ENCODE data around the gene P2RY6. TPM values are rescaled to one million over a fixed set of nuclear protein-coding genes. Genes with fewer than 3 reads are reported as not detected.

The P2RY6 gene
- total RNA-seq, 2 experiments from 2014 or later, result not detected

DNA sequence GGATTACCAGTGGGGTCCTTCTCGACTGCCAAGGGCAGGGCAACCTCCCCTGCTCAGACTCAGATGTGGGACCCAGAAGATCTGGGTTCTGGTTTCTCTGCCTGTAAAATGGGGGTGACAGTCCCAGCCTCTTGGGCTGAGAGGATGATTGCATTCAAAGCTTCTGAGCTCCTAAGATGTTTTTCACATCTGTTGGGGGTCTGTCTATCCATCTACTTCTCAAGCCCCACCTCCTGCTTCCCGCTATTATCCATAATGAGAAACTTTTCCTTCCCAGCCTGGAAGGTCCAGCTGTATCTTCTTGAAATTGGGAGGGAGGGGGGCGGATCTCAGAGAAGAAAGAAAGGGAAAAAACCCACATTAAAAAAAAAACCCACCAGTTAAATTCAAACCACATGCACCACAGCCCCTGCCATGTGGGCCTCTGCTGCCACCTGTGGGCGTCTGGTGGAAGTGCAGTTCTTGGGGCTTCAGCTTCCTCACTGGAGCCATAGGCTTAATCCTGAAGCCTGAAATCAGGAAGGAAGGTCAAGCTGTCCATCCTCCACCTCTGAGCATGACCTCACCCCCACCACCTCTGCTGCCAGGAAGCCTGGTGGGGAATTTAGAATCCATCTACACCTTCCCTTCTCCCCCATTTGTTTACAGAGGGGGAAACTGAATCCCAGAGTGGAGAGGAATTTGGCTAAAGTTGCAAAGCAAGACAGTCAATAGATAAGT is 63.2 kb downstream of the P2RY6 start:
- CTCF ChIA-PET, result interaction anchor here (0.6 to 4.3 kb wide), 20 partner anchors 12 to 1494 kb away, joined by 3 to 34 read pairs (median 7); no protein-coding TSS in a partner anchor

DNA sequence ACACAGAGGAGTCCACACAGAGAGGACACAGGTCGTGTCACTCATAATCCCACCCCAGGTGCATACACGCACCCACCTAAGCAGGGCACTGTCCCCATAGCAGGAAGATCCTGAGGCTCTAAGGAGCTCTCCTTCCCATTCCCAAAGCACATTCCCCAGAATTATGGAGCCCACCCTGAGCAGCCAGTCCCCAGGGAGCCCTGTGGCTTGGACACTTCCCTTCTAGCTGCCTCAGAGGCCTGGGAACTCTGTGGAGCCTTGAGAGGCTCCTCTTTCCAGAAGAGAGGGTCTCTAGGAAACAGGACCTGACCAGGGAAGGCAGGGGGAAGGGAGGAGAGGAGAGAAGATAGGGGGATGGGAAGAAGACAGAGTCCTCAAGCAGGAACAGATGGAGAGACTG is 65.7 kb downstream of the P2RY6 start:
- no peaks in the 10 kb centered on the region for H3K36me3 Mint-ChIP-seq (ENCODE audit: low read depth)
- H3K27me3 Mint-ChIP-seq, result no peaks in the 10 kb centered on the region
- CTCF ChIA-PET, result interaction anchor here (0.6 to 4.3 kb wide), 6 partner anchors 13 to 528 kb away, joined by 3 to 34 read pairs (median 6); no protein-coding TSS in a partner anchor
- no peaks in the 10 kb centered on the region for H3K4me1 Mint-ChIP-seq
- DNase-seq, result no peak
- H3K9me3 Mint-ChIP-seq, result no peaks in the 10 kb centered on the region
- POLR2A ChIA-PET, result no interaction called here
- no peak overlapping the region for H3K27ac Mint-ChIP-seq
- no peak overlapping the region for H3K4me3 Mint-ChIP-seq

More for the DNA sequence above, 63.2 kb downstream of the P2RY6 start:
- no peaks in the 10 kb centered on the region for H3K4me1 Mint-ChIP-seq
- H3K4me3 Mint-ChIP-seq, result no peak overlapping the region
- H3K36me3 Mint-ChIP-seq (ENCODE audit: low read depth), result no peaks in the 10 kb centered on the region
- POLR2A ChIA-PET, result no interaction called here
- no peaks in the 10 kb centered on the region for H3K27me3 Mint-ChIP-seq
- no peak overlapping the region for H3K27ac Mint-ChIP-seq
- peak; percentile 78 for DNase-seq
- H3K9me3 Mint-ChIP-seq, result no peaks in the 10 kb centered on the region

DNA sequence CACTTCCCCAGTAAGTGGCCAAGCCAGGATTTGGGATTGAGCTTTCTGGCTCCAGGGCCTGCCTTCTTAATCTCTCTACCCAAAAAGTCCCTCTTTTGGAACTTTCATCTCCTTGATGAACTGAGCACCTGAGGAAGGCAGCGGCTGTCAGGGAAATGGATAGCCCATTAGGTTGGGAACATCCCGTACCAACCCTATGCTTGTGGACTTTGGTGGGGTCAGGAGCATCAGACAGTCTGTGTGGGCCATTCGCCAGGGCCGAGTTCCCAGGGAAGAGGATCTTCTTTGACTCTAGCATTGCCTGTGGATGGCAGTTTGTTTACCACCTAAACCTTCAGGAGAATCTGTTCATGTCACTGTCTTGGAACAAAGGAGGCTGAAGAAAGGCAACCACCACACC is 66.1 kb downstream of the P2RY6 start:
- Mint-ChIP-seq H3K9me3 (no peaks in the 10 kb centered on the region), H3K36me3 (ENCODE audit: low read depth) (no peaks in the 10 kb centered on the region), H3K4me1 (no peaks in the 10 kb centered on the region), H3K27me3 (no peaks in the 10 kb centered on the region), H3K27ac (no peak overlapping the region), H3K4me3 (no peak overlapping the region)
- ChIA-PET POLR2A (no interaction called here), CTCF (interaction anchor here (0.6 to 4.3 kb wide), 3 partner anchors 12 to 528 kb away, joined by 3 to 34 read pairs (median 3); no protein-coding TSS in a partner anchor)
- no peak for DNase-seq

DNA sequence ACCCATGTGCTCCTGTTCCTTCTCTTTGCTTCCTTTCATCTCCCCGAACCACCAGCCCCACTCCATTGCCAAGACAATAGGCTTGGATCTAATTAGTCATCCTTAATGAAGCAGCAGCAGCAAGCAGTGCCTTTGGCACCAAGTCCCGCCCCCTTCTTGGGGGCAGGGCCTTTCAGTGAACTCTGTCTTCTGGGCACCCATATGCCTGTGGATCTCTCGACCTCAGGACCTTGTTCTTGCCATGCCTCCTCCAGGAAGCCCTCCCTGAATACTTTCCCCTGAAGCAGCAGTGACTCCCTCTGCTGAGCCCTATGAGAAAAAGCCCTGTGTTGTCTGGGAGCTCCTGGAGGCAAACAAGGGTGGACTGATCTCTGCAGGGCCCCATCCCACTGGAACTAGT is 68.0 kb downstream of the P2RY6 start:
- H3K9me3 Mint-ChIP-seq, result no peaks in the 10 kb centered on the region
- no peaks in the 10 kb centered on the region for H3K27me3 Mint-ChIP-seq
- CTCF ChIA-PET, result interaction anchor here (3.3 kb wide), 1 partner anchor 11 kb away, joined by 29 read pairs; no protein-coding TSS in a partner anchor
- POLR2A ChIA-PET, result no interaction called here
- H3K27ac Mint-ChIP-seq, result no peak overlapping the region
- no peak for DNase-seq
- no peaks in the 10 kb centered on the region for H3K4me1 Mint-ChIP-seq
- H3K36me3 Mint-ChIP-seq (ENCODE audit: low read depth), result no peaks in the 10 kb centered on the region
- H3K4me3 Mint-ChIP-seq, result no peak overlapping the region

DNA sequence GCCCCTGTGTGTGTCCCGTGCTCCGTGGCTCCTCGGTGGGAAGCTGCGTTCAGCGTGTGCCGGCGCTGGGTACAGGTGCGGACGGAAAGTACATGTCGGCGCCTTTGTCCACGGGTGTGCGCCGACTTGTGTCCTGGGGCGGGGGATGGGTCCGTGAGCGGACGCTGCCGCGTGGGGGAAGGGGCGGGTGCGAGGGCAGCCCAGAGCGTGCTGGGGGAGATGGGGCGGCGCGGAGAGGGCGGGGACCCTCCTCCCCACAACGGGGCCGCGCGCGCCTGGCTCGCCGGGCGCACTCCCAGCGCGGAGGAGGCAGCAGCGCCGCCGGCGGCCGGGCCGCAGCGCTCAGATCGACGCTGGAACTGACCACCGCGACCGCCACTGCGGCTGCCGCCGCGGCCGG is 70.5 kb downstream of the P2RY6 start:
- no peak overlapping the region for H3K27ac Mint-ChIP-seq
- no peak for DNase-seq
- H3K4me3 Mint-ChIP-seq, result no peak overlapping the region
- ChIA-PET POLR2A (no interaction called here), CTCF (interaction anchor here (1.5 to 3.3 kb wide), 2 partner anchors 9 to 36 kb away, joined by 3 to 29 read pairs; no protein-coding TSS in a partner anchor)
- no peaks in the 10 kb centered on the region for H3K4me1 Mint-ChIP-seq
- H3K9me3 Mint-ChIP-seq, result no peaks in the 10 kb centered on the region
- no peaks in the 10 kb centered on the region for H3K27me3 Mint-ChIP-seq
- H3K36me3 Mint-ChIP-seq (ENCODE audit: low read depth), result no peaks in the 10 kb centered on the region

DNA sequence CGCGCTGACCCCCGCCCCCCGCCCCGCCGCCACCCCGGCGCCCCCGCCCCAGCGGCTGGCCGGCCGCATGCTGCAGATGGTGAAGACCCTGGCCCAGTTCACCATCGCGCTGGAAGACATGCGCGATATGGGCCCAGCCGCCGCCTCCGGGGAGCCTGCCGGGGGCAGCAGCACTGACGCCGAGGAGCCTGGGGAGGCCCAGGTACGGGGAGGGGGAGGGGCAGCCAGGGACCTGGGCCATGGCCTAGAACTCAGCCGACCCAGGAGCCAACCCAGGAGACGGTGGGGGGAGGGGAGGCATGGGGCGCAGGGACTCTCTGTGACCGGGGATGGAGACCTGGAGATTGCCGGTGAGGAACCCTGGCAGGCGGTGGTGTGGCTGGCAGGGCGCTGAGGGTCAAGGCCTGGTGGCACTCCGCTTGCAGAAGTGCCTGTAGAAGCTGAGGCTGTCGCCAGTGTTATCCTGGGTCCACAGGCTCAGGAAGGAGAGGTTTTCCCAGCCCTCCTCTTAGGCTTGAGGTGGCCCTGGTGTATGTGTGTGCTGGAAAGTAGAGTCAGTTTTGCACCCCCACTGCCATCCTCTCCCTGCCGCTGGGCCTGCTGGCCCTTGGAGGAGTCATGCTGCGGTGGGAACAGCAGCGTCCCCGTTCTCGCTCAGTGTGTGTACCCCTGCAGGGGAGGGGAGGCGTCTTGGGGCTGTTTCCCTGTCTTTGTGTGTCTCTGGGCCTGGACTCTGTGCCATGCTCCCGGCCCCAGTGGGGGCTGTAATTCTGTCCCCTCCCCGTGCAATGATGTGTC is 71.1 kb downstream of the P2RY6 start:
- Mint-ChIP-seq H3K4me3 (no peak overlapping the region), H3K9me3 (no peaks in the 10 kb centered on the region), H3K27me3 (no peaks in the 10 kb centered on the region), H3K36me3 (ENCODE audit: low read depth) (no peaks in the 10 kb centered on the region), H3K4me1 (no peaks in the 10 kb centered on the region), H3K27ac (no peak overlapping the region)
- POLR2A ChIA-PET, result no interaction called here
- CTCF ChIA-PET, result interaction anchor here (0.7 to 3.3 kb wide), 2 partner anchors 8 to 71 kb away, joined by 3 to 29 read pairs; no protein-coding TSS in a partner anchor
- no peak for DNase-seq

DNA sequence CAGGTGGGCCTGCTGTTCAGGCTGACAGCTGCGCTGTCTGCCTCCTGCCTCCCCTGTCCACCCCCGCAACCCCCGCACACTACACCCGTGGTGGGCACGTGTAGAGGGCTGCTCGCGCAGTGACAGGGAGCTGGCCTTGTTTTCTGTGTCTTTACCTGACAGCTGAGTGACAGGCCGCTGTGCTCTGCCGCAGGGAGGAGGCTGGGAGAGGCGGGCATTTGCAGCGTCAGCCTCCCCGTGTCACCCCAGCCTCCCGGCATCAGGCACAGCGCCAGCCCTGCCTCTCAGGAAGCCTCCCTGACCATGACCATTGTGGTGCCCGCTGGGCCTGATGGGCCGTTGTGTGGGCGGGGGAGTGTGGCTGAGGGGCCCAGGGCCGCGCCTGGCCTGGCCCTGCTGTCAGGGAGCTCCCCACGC is 72.1 kb downstream of the P2RY6 start:
- POLR2A ChIA-PET, result no interaction called here
- CTCF ChIA-PET, result interaction anchor here (0.9 kb wide), 1 partner anchor 50 kb away, joined by 3 read pairs; no protein-coding TSS in a partner anchor
- Mint-ChIP-seq H3K9me3 (no peaks in the 10 kb centered on the region), H3K27me3 (no peaks in the 10 kb centered on the region), H3K4me3 (no peak overlapping the region), H3K36me3 (ENCODE audit: low read depth) (no peaks in the 10 kb centered on the region), H3K27ac (no peak overlapping the region), H3K4me1 (no peaks in the 10 kb centered on the region)
- no peak for DNase-seq

DNA sequence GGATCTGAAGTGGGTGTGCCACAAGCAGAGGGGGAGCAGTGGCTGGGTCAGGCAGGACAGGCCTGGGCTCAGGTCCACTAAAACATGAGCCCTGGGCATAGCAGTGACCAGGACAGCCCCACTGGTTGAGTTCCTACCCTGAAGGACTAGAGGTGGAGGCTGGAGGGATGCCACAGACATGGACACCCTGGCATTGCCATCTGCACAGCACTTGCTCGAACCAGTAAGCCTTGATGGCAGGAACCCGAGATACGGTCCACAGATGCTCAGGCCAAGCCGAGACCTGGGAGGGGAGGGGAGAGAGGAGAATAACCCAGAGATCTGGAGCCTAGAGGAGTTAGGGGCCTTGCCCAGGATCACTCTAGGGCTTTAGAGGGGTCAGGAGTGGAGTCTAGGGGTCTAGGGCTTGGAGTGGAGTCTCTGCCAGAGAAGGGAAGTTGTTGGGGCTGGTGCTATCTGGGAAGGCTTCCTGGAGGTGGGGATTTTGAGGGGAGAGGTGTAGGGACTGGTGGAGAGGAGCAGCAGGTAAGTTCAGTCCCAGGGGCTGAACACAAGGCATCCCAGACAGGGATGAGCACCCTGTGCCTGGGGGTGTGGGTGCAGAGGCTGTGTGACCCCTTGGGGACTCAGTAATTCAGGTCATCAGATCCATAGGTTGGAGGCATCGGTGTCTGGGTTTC is 73.5 kb downstream of the P2RY6 start:
- Mint-ChIP-seq H3K4me3 (no peak overlapping the region), H3K9me3 (no peaks in the 10 kb centered on the region), H3K36me3 (ENCODE audit: low read depth) (no peaks in the 10 kb centered on the region), H3K4me1 (peaks cover 7% of the 10 kb centered on the region), H3K27ac (no peak overlapping the region), H3K27me3 (no peaks in the 10 kb centered on the region)
- CTCF ChIA-PET, result no interaction called here
- POLR2A ChIA-PET, result no interaction called here
- DNase-seq, result no peak

DNA sequence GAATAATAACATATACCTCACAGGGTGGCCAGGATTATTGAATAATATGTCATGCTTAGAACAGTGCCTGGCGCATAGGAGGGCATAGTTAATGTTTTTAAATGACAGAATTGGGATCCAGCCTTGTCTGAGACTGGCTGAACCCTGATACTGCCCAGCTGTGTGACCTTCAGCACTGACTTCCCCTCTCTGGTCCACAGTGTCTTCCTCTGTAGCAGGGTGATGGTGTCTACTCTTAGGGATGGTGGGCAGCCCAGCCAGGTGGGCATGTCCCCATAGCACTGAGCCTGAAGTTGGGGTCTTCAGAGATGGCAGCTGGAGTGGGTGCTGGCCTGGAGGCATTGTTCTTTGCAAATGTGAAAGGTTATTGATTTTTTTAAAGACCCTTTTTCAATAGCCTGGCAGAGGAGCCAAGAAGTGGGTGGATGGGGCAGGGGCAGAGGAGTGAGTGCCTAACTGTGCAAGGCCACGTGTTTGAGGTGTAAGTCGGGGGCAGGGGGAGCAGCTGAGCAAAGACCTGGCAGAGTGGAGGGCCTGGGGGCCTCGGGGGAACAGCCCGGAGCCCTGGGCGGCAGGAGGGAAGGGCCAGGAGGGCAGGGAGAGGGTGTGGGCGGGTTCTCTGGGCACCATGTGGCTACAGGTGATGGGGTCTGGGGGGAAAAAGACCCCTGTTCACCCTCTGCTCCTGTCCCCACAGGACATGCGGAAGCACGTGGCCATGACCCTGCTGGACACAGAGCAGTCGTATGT is 74.2 kb downstream of the P2RY6 start:
- Mint-ChIP-seq H3K4me3 (no peak overlapping the region), H3K9me3 (no peaks in the 10 kb centered on the region), H3K4me1 (peaks cover 13% of the 10 kb centered on the region), H3K27me3 (no peaks in the 10 kb centered on the region), H3K27ac (no peak overlapping the region), H3K36me3 (ENCODE audit: low read depth) (no peaks in the 10 kb centered on the region)
- ChIA-PET CTCF (no interaction called here), POLR2A (no interaction called here)
- DNase-seq, result no peak

DNA sequence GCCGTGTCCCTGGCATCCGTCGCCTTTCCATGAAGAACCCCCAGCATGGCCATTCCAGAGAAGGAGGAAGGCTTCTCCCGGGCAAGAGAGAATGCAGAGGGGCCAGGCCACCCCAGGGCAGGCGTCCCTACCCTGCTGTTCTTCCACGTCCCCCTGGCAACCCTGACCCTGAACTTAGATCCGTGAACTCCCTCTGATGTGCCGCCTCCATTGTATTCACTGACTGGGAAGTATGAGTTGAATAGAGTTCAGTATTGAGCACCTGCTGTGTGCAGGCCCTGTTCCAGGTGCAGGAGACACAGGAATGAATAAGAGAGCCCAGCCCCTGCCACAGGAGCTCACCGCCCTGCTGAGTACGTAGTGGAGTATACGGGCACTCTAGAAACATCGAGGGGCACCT is 74.9 kb downstream of the P2RY6 start:
- peaks cover 13% of the 10 kb centered on the region for H3K4me1 Mint-ChIP-seq
- DNase-seq, result no peak
- no peaks in the 10 kb centered on the region for H3K9me3 Mint-ChIP-seq
- H3K4me3 Mint-ChIP-seq, result no peak overlapping the region
- no peak overlapping the region for H3K27ac Mint-ChIP-seq
- ChIA-PET CTCF (no interaction called here), POLR2A (no interaction called here)
- no peaks in the 10 kb centered on the region for H3K36me3 Mint-ChIP-seq (ENCODE audit: low read depth)
- no peaks in the 10 kb centered on the region for H3K27me3 Mint-ChIP-seq

All from activated CD4-positive, alpha-beta T cell treated with anti-CD3 and anti-CD28 coated beads, Interleukin-2, amount 10 ng/mL, durations not matched to agents 7 days and 5 days (primary cell).